Psoas muscle (tissue), 8 donors: Measurements from ENCODE around the gene DIRAS3. TPM values are rescaled to one million over a fixed set of nuclear protein-coding genes. Genes with fewer than 3 reads are reported as not detected.

Experiments
- ATAC-seq, 4 donors: fragments of 200-7000 bp; cut with Tn5 transposase; one replicate each; pipeline ENCODE4 v1.9.1; 2020; ENCODE audit warnings: moderate library complexity in 3 of 4, mild to moderate bottlenecking in 2 of 4
- DNase-seq, 2 donors: peaks; one replicate each; pipeline ENCODE4 v3.0.0-alpha.2; 2020
- H3K27ac ChIP-seq: fragments of 200-600 bp; one replicate; pipeline ENCODE4 v1.8.0; 2022
- H3K27me3 ChIP-seq, 3 donors: fragments of 200-600 bp in 1 of 3; one replicate each; pipeline versions ENCODE4 v1.6.1 to v1.8.0; 2013 to 2022; ENCODE audit warnings: low read length in 2 of 3, mild to moderate bottlenecking in 2 of 3, moderate library complexity in 1 of 3; ENCODE audit not compliant: insufficient read depth in 3 of 3
- H3K36me3 ChIP-seq, 2 donors: fragments of 200-600 bp in 1 of 2; one replicate each; pipeline versions ENCODE4 v1.6.1 to v1.8.0; 2013 to 2022; ENCODE audit warnings: low read depth in 1 of 2, mild to moderate bottlenecking in 1 of 2, moderate library complexity in 1 of 2; ENCODE audit not compliant: insufficient read depth in 1 of 2
- H3K4me1 ChIP-seq: fragments of 200-600 bp; one replicate; pipeline ENCODE4 v1.8.0; 2022
- H3K4me3 ChIP-seq: fragments of 200-600 bp; one replicate; pipeline ENCODE4 v1.8.0; 2022; ENCODE audit warnings: mild to moderate bottlenecking
- H3K9me3 ChIP-seq: fragments of 200-600 bp; one replicate; pipeline ENCODE4 v1.8.0; 2022
- WGBS, 3 donors: extraction: QIAGEN DNeasy Blood & Tissue Kit; methylation state at CpG; one replicate each; pipeline versions ENCODE4 v1.1.6 to v1.1.7; 2013; 5-methylcytosine and 5-hydroxymethylcytosine counted together
- intact Hi-C, 2 donors: fragments of 100-400 bp; cut with DNase I; formaldehyde crosslinking; loops; one replicate each; pipeline versions ENCODE4 v1.11.0 to v1.14.2; 2022
- polyA plus RNA-seq, 3 donors: library from polyadenylated mRNA; stranded (reverse); fragments of 200-250 nt; gene quantifications; one replicate each; pipeline ENCODE4 v1.2.3, GENCODE V29; 2013
- total RNA-seq, 4 donors: library from RNA; stranded (reverse); fragmentation: NEBNext Ultra II Directional in 2 of 4; extraction: Animal tissue kit (Norgen Biotek cat#: 25700) in 2 of 4; gene quantifications; one replicate each; pipeline versions ENCODE4 v1.2.1 to v1.2.4, GENCODE V29; 2021 to 2023
- TF ChIP-seq, protein P1 (sequence below): fragments of 200-600 bp; IDR thresholded peaks from one replicate; pipeline ENCODE4 v1.8.0; 2022; ENCODE audit warnings: antibody characterized with exemption
- donor health status: healthy with polysubstance abuse.
- donor health status: DM: no; HTN: no; CAD: no; lungs with moderate emphysema.
- donor health status: Bipolar disorder and iron deficiency.
- donor health status: healthy.
- donor health status: DM: yes; HTN: yes; CAD: no.
- donor health status: DM: no; HTN: no; CAD: no.
- donor health status: DM: no; HTN: no; CAD: no.
- donor health status: DM: yes; HTN: yes; CAD: no.

DIRAS3 gene
- total and polyA plus RNA-seq, 7 donors = 0.18 to 1.2 (median 0.39) TPM

DNA sequence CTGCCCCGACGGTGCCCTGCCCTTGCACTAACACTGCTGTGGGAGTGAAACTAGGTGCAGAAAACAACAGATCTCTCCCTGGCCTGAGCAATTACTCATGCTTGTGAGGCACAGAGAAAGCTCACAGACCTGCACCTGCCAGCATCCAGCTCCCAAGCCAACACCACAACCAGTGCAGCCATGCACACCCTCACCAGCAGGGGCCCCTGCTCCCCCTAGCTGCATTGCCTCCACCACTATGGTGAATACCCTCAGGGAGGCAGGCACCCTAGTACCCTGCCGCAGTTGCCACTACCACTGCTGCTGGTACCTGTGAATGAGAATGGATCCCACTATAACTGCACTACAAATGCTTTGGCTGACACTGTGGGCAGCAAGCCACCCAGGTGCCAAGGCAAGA is 7.1 kb upstream of the DIRAS3 start:
- ATAC-seq (no peak), DNase-seq (no peak)
- Histone ChIP-seq H3K36me3 (no peaks in the 10 kb centered on the region), H3K4me3 (no peak overlapping the region), H3K27me3 (no peaks in the 10 kb centered on the region), H3K4me1 (no peaks in the 10 kb centered on the region), H3K27ac (no peak overlapping the region), H3K9me3 (no peaks in the 10 kb centered on the region)
- 98 to 99% (median 99%) methylated on average over 3 of the region's 3 CpGs for WGBS, 3 donors
- intact Hi-C loops = no loop called here
- TF ChIP-seq, protein P1, sequence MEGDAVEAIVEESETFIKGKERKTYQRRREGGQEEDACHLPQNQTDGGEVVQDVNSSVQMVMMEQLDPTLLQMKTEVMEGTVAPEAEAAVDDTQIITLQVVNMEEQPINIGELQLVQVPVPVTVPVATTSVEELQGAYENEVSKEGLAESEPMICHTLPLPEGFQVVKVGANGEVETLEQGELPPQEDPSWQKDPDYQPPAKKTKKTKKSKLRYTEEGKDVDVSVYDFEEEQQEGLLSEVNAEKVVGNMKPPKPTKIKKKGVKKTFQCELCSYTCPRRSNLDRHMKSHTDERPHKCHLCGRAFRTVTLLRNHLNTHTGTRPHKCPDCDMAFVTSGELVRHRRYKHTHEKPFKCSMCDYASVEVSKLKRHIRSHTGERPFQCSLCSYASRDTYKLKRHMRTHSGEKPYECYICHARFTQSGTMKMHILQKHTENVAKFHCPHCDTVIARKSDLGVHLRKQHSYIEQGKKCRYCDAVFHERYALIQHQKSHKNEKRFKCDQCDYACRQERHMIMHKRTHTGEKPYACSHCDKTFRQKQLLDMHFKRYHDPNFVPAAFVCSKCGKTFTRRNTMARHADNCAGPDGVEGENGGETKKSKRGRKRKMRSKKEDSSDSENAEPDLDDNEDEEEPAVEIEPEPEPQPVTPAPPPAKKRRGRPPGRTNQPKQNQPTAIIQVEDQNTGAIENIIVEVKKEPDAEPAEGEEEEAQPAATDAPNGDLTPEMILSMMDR = no peak

DNA sequence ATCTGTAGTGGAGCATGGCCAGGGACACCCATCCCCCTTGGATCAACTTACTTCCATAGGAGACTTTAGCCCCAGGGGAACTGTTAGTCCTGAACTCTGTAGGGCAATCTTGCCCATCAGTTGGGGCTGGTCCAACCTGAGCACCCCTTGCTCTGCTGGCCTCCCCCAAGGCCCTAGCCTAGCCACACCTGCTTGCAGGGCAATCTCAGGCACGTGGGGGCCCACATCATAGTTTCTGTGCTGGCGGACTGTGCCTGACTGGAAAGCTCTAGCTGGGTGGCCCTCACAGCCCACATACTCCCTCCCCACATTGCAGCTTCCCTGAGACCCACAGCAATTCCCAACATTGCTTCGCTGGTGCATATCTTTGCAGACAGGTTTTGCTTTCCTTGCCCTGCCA is 6.6 kb upstream of the DIRAS3 start:
- Histone ChIP-seq H3K27ac (no peak overlapping the region), H3K9me3 (no peaks in the 10 kb centered on the region), H3K4me1 (no peaks in the 10 kb centered on the region), H3K36me3 (no peaks in the 10 kb centered on the region), H3K27me3 (no peaks in the 10 kb centered on the region), H3K4me3 (no peak overlapping the region)
- TF ChIP-seq, protein P1 = no peak
- intact Hi-C loops = no loop called here
- 93 to 100% (median 96%) methylated on average over 3 of the region's 3 CpGs for WGBS, 3 donors
- ATAC-seq (no peak), DNase-seq (no peak)

DNA sequence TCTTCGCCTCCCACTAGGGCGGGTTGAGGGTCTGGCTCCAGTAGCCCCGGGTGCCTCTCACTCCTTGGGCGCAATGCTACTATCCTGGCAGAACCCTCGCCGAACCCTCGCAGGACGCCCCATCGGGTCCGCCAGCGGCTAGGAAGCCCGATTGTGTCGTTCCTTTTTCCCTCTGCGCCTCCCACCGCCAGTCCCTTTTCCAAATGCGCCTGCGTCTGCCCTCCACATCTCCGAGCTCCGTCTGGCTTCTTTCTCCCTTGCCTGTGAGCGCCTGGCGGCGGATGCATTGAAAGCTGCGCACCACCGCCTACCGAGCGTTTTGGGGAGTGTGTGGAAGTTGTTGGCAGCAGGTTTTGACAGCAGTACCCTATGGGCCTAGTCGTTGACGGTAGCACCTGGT is 1.0 kb upstream of the DIRAS3 start:
- ATAC-seq (peak in 1 of 4 donors; percentile 21), DNase-seq (peak; percentile 33 to 54)
- WGBS, 3 donors = 45 to 56% (median 54%) methylated on average over 28 of the region's 28 CpGs
- no peaks in the 10 kb centered on the region for H3K4me1 ChIP-seq
- peaks cover 0 to 6% of the 10 kb centered on the region in 2 donors for H3K36me3 ChIP-seq
- TF ChIP-seq, protein P1 = no peak
- no peaks in the 10 kb centered on the region for H3K27me3 ChIP-seq
- H3K9me3 ChIP-seq = no peaks in the 10 kb centered on the region
- peak overlapping the region; percentile 8 for H3K4me3 ChIP-seq
- intact Hi-C loops = no loop called here
- H3K27ac ChIP-seq = no peak overlapping the region

DNA sequence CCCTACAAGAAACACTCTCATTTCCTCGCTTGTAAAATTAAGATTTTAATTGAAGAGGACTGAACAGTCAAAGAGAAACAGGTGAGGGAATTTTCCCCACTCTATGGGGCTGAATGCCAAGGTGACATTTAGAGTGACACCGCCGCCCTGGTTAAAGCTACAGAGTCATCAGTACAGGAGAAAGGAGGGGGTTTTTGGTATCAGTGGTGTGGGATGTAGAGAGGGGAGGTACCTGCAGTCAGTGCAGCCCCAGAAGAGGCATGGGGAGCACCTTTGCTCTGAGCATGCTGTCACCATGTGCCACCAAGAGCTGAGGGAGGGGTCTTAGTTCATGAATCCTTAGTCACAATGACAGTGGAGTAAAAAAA is 2.8 kb downstream of the DIRAS3 start:
- peaks cover 0 to 6% of the 10 kb centered on the region in 2 donors for H3K36me3 ChIP-seq
- no peak overlapping the region for H3K27ac ChIP-seq
- DNase-seq (no peak), ATAC-seq (no peak)
- no peaks in the 10 kb centered on the region for H3K27me3 ChIP-seq
- H3K4me1 ChIP-seq = no peaks in the 10 kb centered on the region
- 67 to 86% (median 73%) methylated on average over 3 of the region's 3 CpGs for WGBS, 3 donors
- H3K4me3 ChIP-seq = no peak overlapping the region
- H3K9me3 ChIP-seq = no peaks in the 10 kb centered on the region
- intact Hi-C loops = no loop called here
- TF ChIP-seq, protein P1 = no peak

DNA sequence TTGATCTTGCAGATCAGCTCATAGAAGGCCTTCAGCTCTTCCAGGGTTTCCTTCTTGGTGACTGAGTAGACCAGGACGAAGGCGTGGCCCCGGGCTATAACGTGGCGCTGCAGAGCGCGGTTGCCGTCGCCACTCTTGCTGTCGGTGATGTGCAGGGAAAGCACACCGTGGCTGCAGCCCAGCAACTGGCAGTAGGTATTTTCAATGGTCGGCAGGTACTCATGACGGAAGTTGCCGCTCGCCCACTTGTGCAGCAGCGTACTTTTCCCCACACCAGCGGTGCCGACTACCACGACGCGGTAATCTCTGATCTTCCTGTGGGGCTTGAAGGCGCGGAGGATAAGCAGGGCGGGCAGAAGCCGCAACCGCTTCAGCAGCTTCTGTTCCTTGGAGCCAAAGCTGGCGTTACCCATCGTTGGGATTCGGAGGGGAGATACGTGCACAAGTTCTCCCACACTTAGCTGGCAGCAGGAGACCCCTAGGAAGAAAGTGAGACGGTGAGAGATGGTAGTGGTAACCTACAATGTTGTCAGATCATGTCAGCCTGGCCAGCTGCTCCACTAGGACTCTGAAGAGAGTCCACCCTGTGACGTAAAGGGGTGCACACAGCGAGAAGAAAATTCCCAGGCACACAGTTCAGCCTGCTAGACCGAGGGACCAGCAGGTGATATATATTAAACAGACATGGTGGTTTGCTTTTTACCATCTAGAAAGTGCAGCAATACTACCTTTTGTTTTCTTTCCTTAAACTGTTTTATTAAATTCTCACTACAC is 3.4 kb downstream of the DIRAS3 start:
- Histone ChIP-seq H3K4me1 (no peaks in the 10 kb centered on the region), H3K27me3 (no peaks in the 10 kb centered on the region), H3K4me3 (no peak overlapping the region), H3K27ac (no peak overlapping the region), H3K36me3 (peaks cover 0 to 6% of the 10 kb centered on the region in 2 donors), H3K9me3 (no peaks in the 10 kb centered on the region)
- TF ChIP-seq, protein P1 = no peak
- DNase-seq (no peak), ATAC-seq (no peak)
- intact Hi-C loops = no loop called here
- WGBS, 3 donors = 67 to 74% (median 72%) methylated on average over 34 of the region's 34 CpGs
